IPS-NIHi11 (cell line): ENCODE results near the gene FNBP1.

Experiments
- DNase-seq: peaks from one replicate; pipeline ENCODE4 v3.0.0; 2012; ENCODE audit warnings: mixed read lengths, low spot score

Gene FNBP1

GRCh38 chr9:130045725-130046450, 2.9 kb upstream of the FNBP1 start:
- DNase-seq = no peak

- DNase-seq = no peak
Measured at GRCh38 chr9:130043654-130044623, 950 bp upstream of the FNBP1 start.

GRCh38 chr9:130042406-130042884, 544 bp downstream of the FNBP1 start:
- peak; percentile 64 for DNase-seq

GRCh38 chr9:130041648-130042405, 1.2 kb downstream of the FNBP1 start:
- peak; percentile 48 for DNase-seq

- DNase-seq = no peak
Measured at GRCh38 chr9:130040984-130041647, 1.9 kb downstream of the FNBP1 start.

GRCh38 chr9:130039528-130040147, 3.4 kb downstream of the FNBP1 start:
- DNase-seq = no peak

GRCh38 chr9:130036099-130036498, 6.9 kb downstream of the FNBP1 start:
- no peak for DNase-seq

- no peak for DNase-seq
Measured at GRCh38 chr9:130034570-130034969, 8.4 kb downstream of the FNBP1 start.

GRCh38 chr9:130030651-130031127, 12.3 kb downstream of the FNBP1 start:
- DNase-seq = no peak

GRCh38 chr9:130029223-130029973, 13.6 kb downstream of the FNBP1 start:
- DNase-seq = no peak

- no peak for DNase-seq
Measured at GRCh38 chr9:130028493-130029222, 14.3 kb downstream of the FNBP1 start.

GRCh38 chr9:130027533-130028365, 15.2 kb downstream of the FNBP1 start:
- no peak for DNase-seq

- no peak for DNase-seq
Measured at GRCh38 chr9:130026583-130027340, 16.2 kb downstream of the FNBP1 start.

- no peak for DNase-seq
Measured at GRCh38 chr9:130024597-130024994, 18.4 kb downstream of the FNBP1 start.

- no peak for DNase-seq
Measured at GRCh38 chr9:130023994-130024596, 18.9 kb downstream of the FNBP1 start.

GRCh38 chr9:130023144-130023787, 19.7 kb downstream of the FNBP1 start:
- no peak for DNase-seq

- no peak for DNase-seq
Measured at GRCh38 chr9:130022566-130023143, 20.3 kb downstream of the FNBP1 start.
